ENCODE data around the gene GTPBP1. TPM values are rescaled to one million over a fixed set of nuclear protein-coding genes. Genes with fewer than 3 reads are reported as not detected.

GTPBP1 gene
- total RNA-seq, 2 donors from 2014 or later = 66.6 to 72.6 TPM

- intact Hi-C loops (cut with DNase I, micrococcal nuclease) = no loop called here
- DNase-seq (no peak), ATAC-seq (no peak)
Observed at GRCh38 chr22:38770257-38770949, 64.7 kb downstream of the GTPBP1 start.

- no peak for DNase-seq
- ATAC-seq = no peak
- intact Hi-C loops (cut with DNase I, micrococcal nuclease) = no loop called here
Observed at GRCh38 chr22:38772623-38772873, 66.8 kb downstream of the GTPBP1 start.

GRCh38 chr22:38773363-38773946, 67.7 kb downstream of the GTPBP1 start:
- ATAC-seq (no peak), DNase-seq (no peak)
- intact Hi-C loops (cut with DNase I, micrococcal nuclease) = no loop called here

GRCh38 chr22:38774496-38775166, 68.9 kb downstream of the GTPBP1 start:
- intact Hi-C loops (cut with DNase I, micrococcal nuclease) = no loop called here
- DNase-seq = no peak
- ATAC-seq = no peak

- intact Hi-C loops (cut with DNase I, micrococcal nuclease) = no loop called here
- ATAC-seq = no peak
- no peak for DNase-seq
Observed at GRCh38 chr22:38775656-38776055, 69.9 kb downstream of the GTPBP1 start.

- DNase-seq = no peak
- intact Hi-C loops (cut with DNase I, micrococcal nuclease) = no loop called here
- no peak for ATAC-seq
Observed at GRCh38 chr22:38776086-38776485, 70.3 kb downstream of the GTPBP1 start.

- ATAC-seq = no peak
- DNase-seq = no peak
- intact Hi-C loops (cut with DNase I, micrococcal nuclease) = no loop called here
Observed at GRCh38 chr22:38777087-38777671, 71.4 kb downstream of the GTPBP1 start.

GRCh38 chr22:38781033-38781432, 75.3 kb downstream of the GTPBP1 start:
- intact Hi-C loops (cut with DNase I, micrococcal nuclease) = loop anchor here in 1 of 2 donors (10.0 kb wide), 1 partner anchor 64 kb away; the partner anchor contains the start of gene NPTXR
- DNase-seq (no peak), ATAC-seq (no peak)

- ATAC-seq (no peak), DNase-seq (no peak)
- intact Hi-C loops (cut with DNase I, micrococcal nuclease) = loop anchor here in 1 of 2 donors (10.0 kb wide), 1 partner anchor 62 kb away; the partner anchor contains the start of gene NPTXR
Observed at GRCh38 chr22:38782402-38783094, 76.8 kb downstream of the GTPBP1 start.

Other genes with a start within 250 kb of the GTPBP1 start
- gene KDELR3, start 237.8 kb upstream of the GTPBP1 start, total RNA-seq = 10 to 100 TPM; 17.2 to 22.7 TPM
- gene DDX17, start 199.6 kb upstream of the GTPBP1 start, total RNA-seq = 100 to 1,000 TPM; 300 to 349 TPM
- gene DMC1, start 135.8 kb upstream of the GTPBP1 start, total RNA-seq = 1 to 10 TPM in 1 of 2 donors, under 1 TPM in 1; 0.87 to 1.2 TPM
- under 1 TPM; 0.50 to 0.82 TPM for gene FAM227A, start 49.6 kb upstream of the GTPBP1 start, total RNA-seq
- 10 to 100 TPM; 21.5 to 28.7 TPM for gene CBY1, start 49.3 kb upstream of the GTPBP1 start, total RNA-seq
- 10 to 100 TPM; 85.0 to 98.7 TPM for gene TOMM22, start 24.0 kb upstream of the GTPBP1 start, total RNA-seq
- gene JOSD1, start 5.0 kb upstream of the GTPBP1 start, total RNA-seq = 100 to 1,000 TPM in 1 of 2 donors, 10 to 100 TPM in 1; 93.1 to 144 TPM
- gene SUN2, start 50.1 kb downstream of the GTPBP1 start, total RNA-seq = 100 to 1,000 TPM; 143 to 148 TPM
- 10 to 100 TPM; 14.4 to 16.8 TPM for gene DNAL4, start 88.2 kb downstream of the GTPBP1 start, total RNA-seq
- 1 to 10 TPM in 1 of 2 donors, under 1 TPM in 1; 0.46 to 2.5 TPM for gene NPTXR, start 138.1 kb downstream of the GTPBP1 start, total RNA-seq
- gene CBX6, start 166.3 kb downstream of the GTPBP1 start, total RNA-seq = 10 to 100 TPM in 1 of 2 donors, 1 to 10 TPM in 1; 6.8 to 28.4 TPM

Measured in left colon (tissue), 2 donors.